GM18873 (cell line): ENCODE data around the gene ARHGAP1.

Source experiments
- ATAC-seq: cut with Tn5 transposase; IDR thresholded peaks from one replicate; pipeline ENCODE4 v1.9.1; 2021; ENCODE audit warnings: mild to moderate bottlenecking, moderate library complexity, moderate number of reproducible peaks; ENCODE audit not compliant: unreplicated experiment, low FRiP score

The ARHGAP1 gene

GRCh38 chr11:46700241-46701077 lies at the start of gene ARHGAP1, which contains the start of gene ZNF408:
Gene ARHGAP1 (minus strand): TSS chr11:46700619. CDS start chr11:46696107, 4,512 bp downstream.
Gene ZNF408 (plus strand): TSS chr11:46701031. CDS start chr11:46701048, 17 bp downstream.
- ATAC-seq, result peak; percentile 78

- ATAC-seq, result no peak
Observed at GRCh38 chr11:46747150-46747549, 46.7 kb upstream of the ARHGAP1 start.

GRCh38 chr11:46745995-46746394 lies 45.6 kb upstream of the ARHGAP1 start:
- no peak for ATAC-seq

GRCh38 chr11:46745328-46745727 lies 44.9 kb upstream of the ARHGAP1 start:
- ATAC-seq, result no peak

- ATAC-seq, result no peak
Observed at GRCh38 chr11:46743693-46744339, 43.4 kb upstream of the ARHGAP1 start.

GRCh38 chr11:46743043-46743442 lies 42.6 kb upstream of the ARHGAP1 start:
- ATAC-seq, result no peak

GRCh38 chr11:46741600-46742484 lies 41.4 kb upstream of the ARHGAP1 start:
- no peak for ATAC-seq

- ATAC-seq, result no peak
Observed at GRCh38 chr11:46738887-46739286, 38.5 kb upstream of the ARHGAP1 start.

GRCh38 chr11:46737699-46738098 lies 37.3 kb upstream of the ARHGAP1 start:
- no peak for ATAC-seq

- no peak for ATAC-seq
Observed at GRCh38 chr11:46736615-46737014, 36.2 kb upstream of the ARHGAP1 start.

GRCh38 chr11:46736146-46736545 lies 35.7 kb upstream of the ARHGAP1 start:
- ATAC-seq, result no peak

GRCh38 chr11:46733234-46733633 lies 32.8 kb upstream of the ARHGAP1 start:
- ATAC-seq, result no peak

- ATAC-seq, result no peak
Observed at GRCh38 chr11:46731545-46731944, 31.1 kb upstream of the ARHGAP1 start.

- no peak for ATAC-seq
Observed at GRCh38 chr11:46729110-46730027, 28.9 kb upstream of the ARHGAP1 start.

GRCh38 chr11:46728659-46729040 lies 28.2 kb upstream of the ARHGAP1 start:
- no peak for ATAC-seq

- no peak for ATAC-seq
Observed at GRCh38 chr11:46727952-46728658, 27.7 kb upstream of the ARHGAP1 start.

GRCh38 chr11:46726206-46726862 lies 25.9 kb upstream of the ARHGAP1 start:
- ATAC-seq, result no peak

GRCh38 chr11:46725338-46726205 lies 25.2 kb upstream of the ARHGAP1 start:
- no peak for ATAC-seq
